OCI-LY3 (cell line): ENCODE measurements around the gene TTLL5.

ENCODE experiments used
- H2AFZ ChIP-seq: fragments of 200-600, 300-600 bp; shearing (Covaris generic); 2 replicates; pipeline ENCODE4 v1.6.0; 2014; ENCODE audit warnings: antibody characterized with exemption, low read depth, low read length
- H3K27ac ChIP-seq: fragments of 200-600, 300-600 bp; sonication (generic); 2 replicates; pipeline ENCODE4 v1.5.1; 2014; ENCODE audit warnings: mild to moderate bottlenecking, low read length, moderate library complexity, mixed read lengths
- H3K27me3 ChIP-seq: fragments of 200-600, 300-600 bp; sonication (generic); 2 replicates; pipeline ENCODE4 v1.6.1; 2014; ENCODE audit warnings: low read depth, low read length, mixed read lengths
- H3K36me3 ChIP-seq: fragments of 200-600, 300-600 bp; sonication (generic); replicated peaks from 2 replicates; pipeline ENCODE3; 2014; ENCODE audit warnings: low read depth, low read length, mixed read lengths
- H3K4me1 ChIP-seq: fragments of 300-600, 200-600 bp; sonication (generic); 2 replicates; pipeline ENCODE4 v1.6.1; 2014; ENCODE audit warnings: low read length, mixed read lengths
- H3K4me2 ChIP-seq: fragments of 200-600, 300-600 bp; sonication (generic); 2 replicates; pipeline ENCODE4 v1.6.1; 2014; ENCODE audit warnings: low read length, mixed read lengths
- H3K4me3 ChIP-seq: fragments of 300-600, 200-600 bp; sonication (generic); 2 replicates; pipeline ENCODE4 v1.5.1; 2014; ENCODE audit warnings: antibody characterized with exemption, mild to moderate bottlenecking, low read length, moderate library complexity
- H3K79me2 ChIP-seq: fragments of 300-600, 200-600 bp; shearing (Covaris generic); 2 replicates; pipeline ENCODE4 v1.6.1; 2014; ENCODE audit warnings: mild to moderate bottlenecking, low read length, mixed read lengths
- H3K9ac ChIP-seq: fragments of 300-600, 200-600 bp; shearing (Covaris generic); 2 replicates; pipeline ENCODE4 v1.6.0; 2014; ENCODE audit warnings: mild to moderate bottlenecking, low read length, moderate library complexity
- H3K9me3 ChIP-seq: fragments of 200-600, 300-600 bp; shearing (Covaris generic); 2 replicates; pipeline ENCODE4 v1.6.1; 2014; ENCODE audit warnings: low read length, mixed read lengths; ENCODE audit not compliant: insufficient read depth
- H4K20me1 ChIP-seq: fragments of 200-600, 300-600 bp; sonication (generic); 2 replicates; pipeline ENCODE4 v1.6.1; 2016; ENCODE audit warnings: low read length, mixed read lengths; ENCODE audit not compliant: insufficient read depth
- EZH2phosphoT487 ChIP-seq: fragments of 200-600 bp; shearing (Covaris generic); IDR thresholded peaks from 2 replicates; pipeline ENCODE4 v1.6.1; 2018; ENCODE audit warnings: antibody characterized with exemption, mixed run types, low read depth
- TF ChIP-seq, protein P1 (sequence below): fragments of 200-600, 300-600 bp; sonication (generic); IDR thresholded peaks from 2 replicates; pipeline ENCODE4 v1.5.1; 2014; ENCODE audit warnings: antibody characterized with exemption, low read length, low read depth

Gene TTLL5

DNA sequence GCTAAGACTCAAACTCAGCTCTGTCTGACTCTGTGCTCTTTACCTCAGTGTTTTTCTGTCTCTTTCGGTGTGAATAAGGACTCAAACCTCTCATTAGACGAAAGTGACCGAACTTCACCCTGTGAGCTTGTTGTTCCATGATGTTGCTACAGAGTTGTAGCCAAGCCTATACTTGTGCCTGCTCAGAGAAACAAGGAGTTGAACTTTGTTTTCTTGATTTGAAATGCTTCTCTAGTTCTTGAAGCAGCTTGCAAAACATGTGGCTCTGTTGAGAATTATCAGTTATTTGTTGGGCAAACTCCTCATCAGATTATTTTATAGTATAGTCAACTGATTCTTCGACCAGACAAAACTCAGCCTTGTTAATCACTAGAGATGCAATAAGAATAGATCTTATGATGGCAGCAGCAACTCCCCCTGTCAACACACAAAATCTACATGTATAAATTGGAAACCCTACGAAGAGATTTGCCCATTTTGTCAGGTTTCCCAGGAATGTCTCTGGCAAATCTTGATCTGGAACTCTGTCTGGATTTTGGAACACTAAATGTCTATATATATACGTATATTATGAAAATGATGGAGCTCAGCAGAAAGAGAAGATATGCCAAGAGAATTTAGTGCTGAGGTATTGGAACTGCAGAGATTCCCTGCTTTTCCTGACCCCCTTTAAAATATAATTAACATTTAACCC lies 146.8 kb downstream of the TTLL5 start:
- Histone ChIP-seq H3K4me1 (peaks cover 10% of the 10 kb centered on the region), H4K20me1 (no peaks in the 10 kb centered on the region), H3K27me3 (no peaks in the 10 kb centered on the region), H3K4me3 (no peak overlapping the region), H3K27ac (no peak overlapping the region), H3K9ac (no peak overlapping the region), H2AFZ (no peak overlapping the region), H3K9me3 (no peaks in the 10 kb centered on the region), H3K36me3 (peaks cover 5% of the 10 kb centered on the region), H3K4me2 (no peak overlapping the region), H3K79me2 (no peaks in the 10 kb centered on the region)
- TF ChIP-seq, protein P1, sequence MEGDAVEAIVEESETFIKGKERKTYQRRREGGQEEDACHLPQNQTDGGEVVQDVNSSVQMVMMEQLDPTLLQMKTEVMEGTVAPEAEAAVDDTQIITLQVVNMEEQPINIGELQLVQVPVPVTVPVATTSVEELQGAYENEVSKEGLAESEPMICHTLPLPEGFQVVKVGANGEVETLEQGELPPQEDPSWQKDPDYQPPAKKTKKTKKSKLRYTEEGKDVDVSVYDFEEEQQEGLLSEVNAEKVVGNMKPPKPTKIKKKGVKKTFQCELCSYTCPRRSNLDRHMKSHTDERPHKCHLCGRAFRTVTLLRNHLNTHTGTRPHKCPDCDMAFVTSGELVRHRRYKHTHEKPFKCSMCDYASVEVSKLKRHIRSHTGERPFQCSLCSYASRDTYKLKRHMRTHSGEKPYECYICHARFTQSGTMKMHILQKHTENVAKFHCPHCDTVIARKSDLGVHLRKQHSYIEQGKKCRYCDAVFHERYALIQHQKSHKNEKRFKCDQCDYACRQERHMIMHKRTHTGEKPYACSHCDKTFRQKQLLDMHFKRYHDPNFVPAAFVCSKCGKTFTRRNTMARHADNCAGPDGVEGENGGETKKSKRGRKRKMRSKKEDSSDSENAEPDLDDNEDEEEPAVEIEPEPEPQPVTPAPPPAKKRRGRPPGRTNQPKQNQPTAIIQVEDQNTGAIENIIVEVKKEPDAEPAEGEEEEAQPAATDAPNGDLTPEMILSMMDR = no peak
- no peak for TF ChIP-seq EZH2phosphoT487

- no peak overlapping the region for H3K9ac ChIP-seq
- TF ChIP-seq, protein P1 = no peak
- no peak for TF ChIP-seq EZH2phosphoT487
- H3K27ac ChIP-seq = no peak overlapping the region
- H2AFZ ChIP-seq = no peak overlapping the region
- no peaks in the 10 kb centered on the region for H3K27me3 ChIP-seq
- H3K79me2 ChIP-seq = no peaks in the 10 kb centered on the region
- H3K36me3 ChIP-seq = peaks cover 5% of the 10 kb centered on the region
- H3K9me3 ChIP-seq = no peaks in the 10 kb centered on the region
- no peak overlapping the region for H3K4me3 ChIP-seq
- H3K4me2 ChIP-seq = no peak overlapping the region
- H3K4me1 ChIP-seq = peaks cover 13% of the 10 kb centered on the region
- no peaks in the 10 kb centered on the region for H4K20me1 ChIP-seq
These were observed 150.2 kb downstream of the TTLL5 start for GRCh38 chr14:75811136-75811829.

- Histone ChIP-seq H3K9me3 (no peaks in the 10 kb centered on the region), H2AFZ (no peak overlapping the region), H4K20me1 (no peaks in the 10 kb centered on the region), H3K4me1 (peaks cover 13% of the 10 kb centered on the region), H3K4me2 (peak overlapping the region; percentile 9; the same call in 1 of the 2 replicates), H3K79me2 (no peaks in the 10 kb centered on the region), H3K36me3 (peaks cover 5% of the 10 kb centered on the region), H3K9ac (no peak overlapping the region), H3K27me3 (no peaks in the 10 kb centered on the region), H3K27ac (no peak overlapping the region), H3K4me3 (no peak overlapping the region)
- TF ChIP-seq, protein P1 = no peak
- TF ChIP-seq EZH2phosphoT487 = no peak
These were observed 150.9 kb downstream of the TTLL5 start for GRCh38 chr14:75811872-75812499.

GRCh38 chr14:75812622-75813021 lies 151.6 kb downstream of the TTLL5 start:
- Histone ChIP-seq H3K36me3 (peaks cover 1% of the 10 kb centered on the region), H3K4me1 (peaks cover 13% of the 10 kb centered on the region), H3K27me3 (no peaks in the 10 kb centered on the region), H3K9me3 (no peaks in the 10 kb centered on the region), H3K27ac (no peak overlapping the region), H3K4me2 (peak overlapping the region; percentile 9), H3K9ac (no peak overlapping the region), H2AFZ (no peak overlapping the region), H3K4me3 (no peak overlapping the region), H4K20me1 (no peaks in the 10 kb centered on the region), H3K79me2 (no peaks in the 10 kb centered on the region)
- TF ChIP-seq, protein P1 = no peak
- TF ChIP-seq EZH2phosphoT487 = no peak
